WTC11 (cell line): Measurements from ENCODE around the gene SLC7A14. TPM values are rescaled to one million over a fixed set of nuclear protein-coding genes. Genes with fewer than 3 reads are reported as not detected.

ENCODE experiments used
- ATAC-seq: fragments of 200-7000 bp; cut with Tn5 transposase; 2 replicates; pipeline ENCODE4 v1.10.0; 2021; ENCODE audit warnings: mild to moderate bottlenecking, moderate library complexity
- CTCF ChIA-PET: fragments of 300-600 bp; sonication (Branson Sonifier 250); formaldehyde crosslinking; loops from one replicate; lab custom pipeline; 2021; ENCODE audit warnings: antibody characterized with exemption; lab: Charles Lee
- POLR2A ChIA-PET: fragments of 350-600 bp; sonication (Branson Sonifier 250); formaldehyde crosslinking; loops from one replicate; lab custom pipeline; 2021; ENCODE audit warnings: antibody characterized with exemption; lab: Charles Lee
- DNase-seq: peaks from one replicate; pipeline ENCODE4 v3.0.0; 2021; ENCODE audit warnings: low spot score
- H3K27ac Mint-ChIP-seq: 2 replicates; pipeline ENCODE4 v1.8.0; 2021; ENCODE audit warnings: mixed read lengths
- H3K27me3 Mint-ChIP-seq: 2 replicates; pipeline ENCODE4 v1.8.0; 2021; ENCODE audit warnings: low read depth, mild to moderate bottlenecking, moderate library complexity, mixed read lengths
- H3K36me3 Mint-ChIP-seq: 2 replicates; pipeline ENCODE4 v1.8.0; 2021; ENCODE audit warnings: mixed read lengths
- H3K4me1 Mint-ChIP-seq: 2 replicates; pipeline ENCODE4 v1.8.0; 2022; ENCODE audit warnings: mixed read lengths
- H3K4me3 Mint-ChIP-seq: 2 replicates; pipeline ENCODE4 v1.8.0; 2021; ENCODE audit warnings: mild to moderate bottlenecking, moderate library complexity, mixed read lengths
- H3K9me3 Mint-ChIP-seq: 2 replicates; pipeline ENCODE4 v1.8.0; 2021; ENCODE audit warnings: mixed read lengths
- ARID4B ChIP-seq: sonication (generic); formaldehyde crosslinking; IDR thresholded peaks from 2 replicates; pipeline ENCODE4 v1.8.0; 2023; ENCODE audit warnings: missing genetic modification reagents, mild to moderate bottlenecking, borderline replicate concordance
- E2F5 ChIP-seq: sonication (generic); formaldehyde crosslinking; IDR thresholded peaks from 2 replicates; pipeline ENCODE4 v1.8.1; 2022; ENCODE audit warnings: mild to moderate bottlenecking, moderate library complexity, missing genetic modification reagents
- ETV6 ChIP-seq: sonication (generic); formaldehyde crosslinking; IDR thresholded peaks from 2 replicates; pipeline ENCODE4 v1.8.1; 2022; ENCODE audit warnings: mild to moderate bottlenecking, missing genetic modification reagents
- GTF2I ChIP-seq: fragments of 250-450 bp; sonication (Bioruptor Pico); conservative IDR thresholded peaks from 2 replicates; pipeline ENCODE4 v1.4.0; 2021; ENCODE audit warnings: mild to moderate bottlenecking
- HMGA2 ChIP-seq: fragments of 250-450 bp; sonication (Bioruptor Pico); IDR thresholded peaks from 2 replicates; pipeline ENCODE4 v1.4.0; 2021; ENCODE audit warnings: mild to moderate bottlenecking, moderate library complexity
- IRF2 ChIP-seq: sonication (generic); formaldehyde crosslinking; IDR thresholded peaks from 2 replicates; pipeline ENCODE4 v1.8.0; 2022; ENCODE audit warnings: low read depth, missing genetic modification reagents, borderline replicate concordance
- MAX ChIP-seq: sonication (generic); formaldehyde crosslinking; IDR thresholded peaks from 2 replicates; pipeline ENCODE4 v1.8.0; 2022; ENCODE audit warnings: mild to moderate bottlenecking, missing genetic modification reagents
- NR2C2 ChIP-seq: sonication (generic); formaldehyde crosslinking; IDR thresholded peaks from 2 replicates; pipeline ENCODE4 v1.8.0; 2022; ENCODE audit warnings: mild to moderate bottlenecking, missing genetic modification reagents
- PRDM15 ChIP-seq: sonication (generic); formaldehyde crosslinking; IDR thresholded peaks from 2 replicates; pipeline ENCODE4 v1.8.0; 2022; ENCODE audit warnings: missing genetic modification reagents
- SMAD3 ChIP-seq: sonication (generic); formaldehyde crosslinking; IDR thresholded peaks from 2 replicates; pipeline ENCODE4 v1.8.0; 2022; ENCODE audit warnings: missing genetic modification reagents, mild to moderate bottlenecking, borderline replicate concordance
- USF1 ChIP-seq: sonication (generic); formaldehyde crosslinking; IDR thresholded peaks from 2 replicates; pipeline ENCODE4 v1.8.0; 2022; ENCODE audit warnings: mild to moderate bottlenecking, missing genetic modification reagents
- ZSCAN18 ChIP-seq: fragments of 250-450 bp; sonication (Bioruptor Pico); IDR thresholded peaks from 2 replicates; pipeline ENCODE4 v2.1.2; 2022; ENCODE audit warnings: mild to moderate bottlenecking, moderate library complexity
- total RNA-seq: library from RNA; stranded (reverse); gene quantifications from 3 replicates; pipeline ENCODE4 v1.2.3, GENCODE V29; 2021

SLC7A14 gene
- total RNA-seq, 1 experiment from 2014 or later: 0.68 TPM

GRCh38 chr3:170606675-170607074 lies 20.8 kb upstream of the SLC7A14 start (continued):
- TF ChIP-seq ARID4B: no peak

- Mint-ChIP-seq H3K9me3 (peaks cover 5% of the 10 kb centered on the region), H3K4me1 (no peaks in the 10 kb centered on the region), H3K36me3 (no peaks in the 10 kb centered on the region), H3K4me3 (no peak overlapping the region), H3K27me3 (no peaks in the 10 kb centered on the region), H3K27ac (no peak overlapping the region)
- ChIA-PET POLR2A (no interaction called here), CTCF (no interaction called here)
- TF ChIP-seq NR2C2 (no peak), HMGA2 (CRISPR knock-in tag) (no peak), ETV6 (CRISPR knock-in tag) (no peak), SMAD3 (CRISPR knock-in tag) (no peak), MAX (no peak)
- ATAC-seq: no peak
- no peak for DNase-seq
Measured at GRCh38 chr3:170605490-170605889, 19.6 kb upstream of the SLC7A14 start.

GRCh38 chr3:170603770-170604510 lies 18.1 kb upstream of the SLC7A14 start:
- peaks cover 5% of the 10 kb centered on the region for H3K9me3 Mint-ChIP-seq
- ChIA-PET POLR2A (no interaction called here), CTCF (interaction anchor here (1.0 kb wide), 1 partner anchor 190 kb away, joined by 3 read pairs; no protein-coding TSS in a partner anchor)
- H3K4me1 Mint-ChIP-seq: no peaks in the 10 kb centered on the region
- no peak for TF ChIP-seq USF1
- TF ChIP-seq PRDM15: no peak
- TF ChIP-seq GTF2I (CRISPR knock-in tag): no peak
- TF ChIP-seq IRF2 (CRISPR knock-in tag): no peak
- H3K27me3 Mint-ChIP-seq: no peaks in the 10 kb centered on the region
- H3K27ac Mint-ChIP-seq: no peak overlapping the region
- ATAC-seq (no peak), DNase-seq (no peak)
- H3K36me3 Mint-ChIP-seq: no peaks in the 10 kb centered on the region
- H3K4me3 Mint-ChIP-seq: no peak overlapping the region

GRCh38 chr3:170602556-170602955 lies 16.7 kb upstream of the SLC7A14 start:
- CTCF ChIA-PET: interaction anchor here (1.0 kb wide), 1 partner anchor 189 kb away, joined by 3 read pairs; no protein-coding TSS in a partner anchor

More at GRCh38 chr3:170602556-170602955, 16.7 kb upstream of the SLC7A14 start:
- DNase-seq (no peak), ATAC-seq (no peak)
- H3K27me3 Mint-ChIP-seq: no peaks in the 10 kb centered on the region
- no peaks in the 10 kb centered on the region for H3K36me3 Mint-ChIP-seq
- no peak overlapping the region for H3K4me3 Mint-ChIP-seq
- no peak for TF ChIP-seq ZSCAN18 (CRISPR knock-in tag)
- TF ChIP-seq E2F5: no peak
- no peak for TF ChIP-seq ETV6 (CRISPR knock-in tag)
- peaks cover 5% of the 10 kb centered on the region for H3K9me3 Mint-ChIP-seq
- H3K27ac Mint-ChIP-seq: no peak overlapping the region
- no peaks in the 10 kb centered on the region for H3K4me1 Mint-ChIP-seq
- POLR2A ChIA-PET: no interaction called here
